Measurements from ENCODE around the gene DCP1A.

DNA sequence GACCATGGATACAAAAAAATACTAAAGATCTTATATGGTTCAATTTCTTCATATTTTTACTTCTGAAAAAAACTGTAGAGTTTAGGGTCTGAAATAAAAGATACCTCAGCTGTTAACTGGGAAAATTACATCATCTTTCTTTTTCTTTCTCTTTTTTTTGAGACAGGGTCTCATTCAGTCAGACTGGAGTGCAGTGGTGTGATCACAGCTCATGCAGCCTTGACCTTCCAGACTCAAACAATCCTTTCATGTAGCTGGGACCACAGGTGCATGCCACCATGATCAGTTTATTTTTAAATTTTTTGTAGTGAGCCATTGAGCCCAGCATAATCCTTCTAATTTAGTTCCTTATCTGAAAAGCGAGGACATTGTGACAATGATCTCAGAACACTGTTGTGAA lies 51.9 kb downstream of the DCP1A start:
- no peak for TF ChIP-seq POLR2A (IDR thresholded peaks at IDR 0.05)
- TF ChIP-seq, protein P1, sequence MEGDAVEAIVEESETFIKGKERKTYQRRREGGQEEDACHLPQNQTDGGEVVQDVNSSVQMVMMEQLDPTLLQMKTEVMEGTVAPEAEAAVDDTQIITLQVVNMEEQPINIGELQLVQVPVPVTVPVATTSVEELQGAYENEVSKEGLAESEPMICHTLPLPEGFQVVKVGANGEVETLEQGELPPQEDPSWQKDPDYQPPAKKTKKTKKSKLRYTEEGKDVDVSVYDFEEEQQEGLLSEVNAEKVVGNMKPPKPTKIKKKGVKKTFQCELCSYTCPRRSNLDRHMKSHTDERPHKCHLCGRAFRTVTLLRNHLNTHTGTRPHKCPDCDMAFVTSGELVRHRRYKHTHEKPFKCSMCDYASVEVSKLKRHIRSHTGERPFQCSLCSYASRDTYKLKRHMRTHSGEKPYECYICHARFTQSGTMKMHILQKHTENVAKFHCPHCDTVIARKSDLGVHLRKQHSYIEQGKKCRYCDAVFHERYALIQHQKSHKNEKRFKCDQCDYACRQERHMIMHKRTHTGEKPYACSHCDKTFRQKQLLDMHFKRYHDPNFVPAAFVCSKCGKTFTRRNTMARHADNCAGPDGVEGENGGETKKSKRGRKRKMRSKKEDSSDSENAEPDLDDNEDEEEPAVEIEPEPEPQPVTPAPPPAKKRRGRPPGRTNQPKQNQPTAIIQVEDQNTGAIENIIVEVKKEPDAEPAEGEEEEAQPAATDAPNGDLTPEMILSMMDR (IDR thresholded peaks at IDR 0.05) = no peak
- no peak for TF ChIP-seq EP300 (IDR thresholded peaks at IDR 0.05)

Data from tibial nerve (tissue), 4 donors.